Thyroid gland (tissue), 4 donors: ENCODE measurements around the gene KIAA1755. TPM values are rescaled to one million over a fixed set of nuclear protein-coding genes. Genes with fewer than 3 reads are reported as not detected.

Source experiments
- DNase-seq, 2 donors: peaks; one replicate each; pipeline ENCODE4 v3.0.0-alpha.2; 2019
- H3K27ac ChIP-seq, 3 donors: fragments of 200-600 bp; sonication (generic); 1 replicate in 2 of 3; 2 replicates in 1 of 3; pipeline ENCODE4 v1.5.1; 2016 to 2019; ENCODE audit warnings: mild to moderate bottlenecking in 1 of 3, moderate library complexity in 1 of 3
- H3K27me3 ChIP-seq: fragments of 200-600 bp; sonication (generic); one replicate; pipeline ENCODE4 v1.5.1; 2019
- H3K36me3 ChIP-seq, 2 donors: fragments of 200-600 bp; sonication (generic); one replicate each; pipeline ENCODE4 v1.5.1; 2016 to 2019
- H3K4me1 ChIP-seq, 2 donors: fragments of 200-600 bp; sonication (generic); one replicate each; pipeline ENCODE4 v1.5.1; 2017 to 2019
- H3K4me3 ChIP-seq, 3 donors: fragments of 200-600 bp; sonication (generic); replicated peaks in 1 of 3; 1 replicate in 2 of 3; 2 replicates in 1 of 3; pipeline ENCODE4 v1.5.1; 2016; ENCODE audit warnings: mild to moderate bottlenecking in 1 of 3
- H3K9me3 ChIP-seq: fragments of 200-600 bp; sonication (generic); one replicate; pipeline ENCODE4 v1.5.1; 2017
- POLR2A ChIP-seq, 2 donors: fragments of 450-650 bp; IDR thresholded peaks; one replicate each; pipeline ENCODE4 v1.6.1; 2017; ENCODE audit warnings: antibody characterized with exemption in 2 of 2, mild to moderate bottlenecking in 2 of 2, moderate library complexity in 1 of 2
- WGBS, 2 donors: methylation state at CpG; one replicate each; pipeline ENCODE4 v1.1.5; 2017; 5-methylcytosine and 5-hydroxymethylcytosine counted together
- intact Hi-C: fragments of 100-400 bp; cut with DNase I; formaldehyde crosslinking; loops from one replicate; pipeline ENCODE4 v1.15.1; 2023
- total RNA-seq, 4 donors: library from RNA; depleted of rRNA; stranded (reverse); fragments of >200 nt; gene quantifications; one replicate each; pipeline ENCODE4 v1.2.3, GENCODE V29; 2016
- TF ChIP-seq, protein P1 (sequence below), 6 experiments: fragments of 200-600 bp in 3 of 6; fragments of 450-650 bp in 3 of 6; sonication (generic) in 3 of 6; IDR thresholded peaks; one replicate each; pipeline ENCODE4 v1.5.1; 2016 to 2019; ENCODE audit warnings: antibody characterized with exemption in 6 of 6, mild to moderate bottlenecking in 2 of 6, inconsistent platforms in 1 of 6, moderate library complexity in 1 of 6

KIAA1755 gene
- total RNA-seq, 4 donors from 2014 or later = 1.0 to 5.5 (median 1.7) TPM

DNA sequence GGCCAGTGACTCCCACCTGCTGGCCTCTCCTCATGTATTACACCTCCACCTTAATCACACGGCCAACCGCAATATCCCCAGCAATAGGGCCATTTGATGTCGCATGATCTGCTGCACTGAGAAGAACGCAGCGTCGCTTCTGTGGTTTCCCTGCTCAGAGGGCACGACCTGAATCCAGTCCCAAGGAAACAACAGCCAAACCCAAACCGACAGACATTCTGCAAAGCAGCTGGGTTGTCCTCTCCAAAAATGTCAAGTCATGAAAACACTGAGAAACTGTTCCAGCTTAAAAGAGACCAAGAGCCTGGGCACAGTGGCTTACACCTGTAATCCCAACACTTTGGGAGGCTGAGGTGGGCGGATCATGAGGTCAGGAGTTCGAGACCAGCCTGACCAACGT, 35.9 kb upstream of the KIAA1755 start:
- TF ChIP-seq POLR2A (IDR thresholded peaks at IDR 0.05) = no peak
- TF ChIP-seq, protein P1, sequence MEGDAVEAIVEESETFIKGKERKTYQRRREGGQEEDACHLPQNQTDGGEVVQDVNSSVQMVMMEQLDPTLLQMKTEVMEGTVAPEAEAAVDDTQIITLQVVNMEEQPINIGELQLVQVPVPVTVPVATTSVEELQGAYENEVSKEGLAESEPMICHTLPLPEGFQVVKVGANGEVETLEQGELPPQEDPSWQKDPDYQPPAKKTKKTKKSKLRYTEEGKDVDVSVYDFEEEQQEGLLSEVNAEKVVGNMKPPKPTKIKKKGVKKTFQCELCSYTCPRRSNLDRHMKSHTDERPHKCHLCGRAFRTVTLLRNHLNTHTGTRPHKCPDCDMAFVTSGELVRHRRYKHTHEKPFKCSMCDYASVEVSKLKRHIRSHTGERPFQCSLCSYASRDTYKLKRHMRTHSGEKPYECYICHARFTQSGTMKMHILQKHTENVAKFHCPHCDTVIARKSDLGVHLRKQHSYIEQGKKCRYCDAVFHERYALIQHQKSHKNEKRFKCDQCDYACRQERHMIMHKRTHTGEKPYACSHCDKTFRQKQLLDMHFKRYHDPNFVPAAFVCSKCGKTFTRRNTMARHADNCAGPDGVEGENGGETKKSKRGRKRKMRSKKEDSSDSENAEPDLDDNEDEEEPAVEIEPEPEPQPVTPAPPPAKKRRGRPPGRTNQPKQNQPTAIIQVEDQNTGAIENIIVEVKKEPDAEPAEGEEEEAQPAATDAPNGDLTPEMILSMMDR (IDR thresholded peaks at IDR 0.05) = no peak
- H3K36me3 ChIP-seq = no peaks in the 10 kb centered on the region
- intact Hi-C loops = no loop called here
- 89 to 91% methylated on average over 11 of the region's 11 CpGs for WGBS, 2 donors
- no peak overlapping the region for H3K27ac ChIP-seq
- H3K27me3 ChIP-seq = no peaks in the 10 kb centered on the region
- H3K4me1 ChIP-seq = peaks cover 0 to 11% of the 10 kb centered on the region in 2 donors
- no peak overlapping the region for H3K4me3 ChIP-seq
- DNase-seq = no peak
- H3K9me3 ChIP-seq = no peaks in the 10 kb centered on the region

DNA sequence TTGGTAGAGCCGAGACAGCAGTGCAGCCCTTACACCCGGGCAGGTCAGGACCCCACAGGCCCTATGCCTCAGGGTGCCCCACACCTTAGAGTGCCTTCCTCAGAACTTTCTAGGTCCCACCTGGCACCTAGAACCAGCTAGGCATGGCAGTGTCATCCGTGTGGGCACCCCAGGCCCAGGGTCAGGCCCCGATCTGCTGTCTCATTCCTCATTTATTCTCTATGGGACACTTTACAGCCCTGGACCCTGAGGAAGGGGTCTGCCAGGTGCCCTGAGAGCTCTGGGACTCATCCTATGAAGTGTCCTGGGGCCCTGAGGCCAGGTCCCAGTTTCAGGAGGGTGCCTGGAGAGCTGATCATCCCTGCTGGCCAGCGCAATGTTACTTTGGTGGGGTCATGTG, 35.3 kb upstream of the KIAA1755 start:
- WGBS, 2 donors = 86 to 95% methylated on average over 2 to 5 of the region's 5 CpGs
- no peaks in the 10 kb centered on the region for H3K9me3 ChIP-seq

DNA sequence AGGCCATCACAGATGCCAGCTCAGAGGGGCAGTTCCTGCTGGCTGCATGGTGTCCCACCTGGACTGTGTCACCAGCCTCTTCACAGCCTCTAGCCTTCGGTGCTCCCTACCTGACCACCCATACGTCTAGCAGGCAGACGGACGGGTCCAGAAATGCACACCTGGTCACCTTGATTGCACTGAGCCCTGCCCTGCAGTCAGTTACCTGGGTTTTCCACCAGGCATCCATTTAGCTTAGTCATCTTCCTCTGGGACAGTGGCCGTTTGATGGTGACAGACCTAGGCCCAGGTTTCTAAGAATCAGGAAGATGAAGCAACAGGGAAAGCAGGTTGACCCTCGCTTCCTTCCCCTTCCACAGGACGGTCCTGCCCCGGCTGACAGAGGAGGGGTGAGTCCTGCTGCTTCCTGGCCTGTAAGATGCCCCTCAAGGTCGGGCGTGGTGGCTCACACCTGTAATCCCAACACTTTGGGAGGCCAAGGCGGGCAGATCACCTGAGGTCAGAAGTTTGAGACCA, 33.6 kb upstream of the KIAA1755 start:
- Histone ChIP-seq H3K4me3 (no peak overlapping the region), H3K36me3 (no peaks in the 10 kb centered on the region), H3K27me3 (no peaks in the 10 kb centered on the region), H3K4me1 (peaks cover 0 to 9% of the 10 kb centered on the region in 2 donors), H3K9me3 (no peaks in the 10 kb centered on the region), H3K27ac (no peak overlapping the region)
- no peak for TF ChIP-seq POLR2A (IDR thresholded peaks at IDR 0.05)
- TF ChIP-seq, protein P1 (IDR thresholded peaks at IDR 0.05) = no peak
- DNase-seq = no peak
- 92 to 94% methylated on average over 11 of the region's 11 CpGs for WGBS, 2 donors
- intact Hi-C loops = no loop called here

More for the DNA sequence above, 35.3 kb upstream of the KIAA1755 start:
- no peaks in the 10 kb centered on the region for H3K36me3 ChIP-seq
- no peak overlapping the region for H3K4me3 ChIP-seq
- no peak for DNase-seq
- no peak overlapping the region for H3K27ac ChIP-seq
- intact Hi-C loops = no loop called here
- TF ChIP-seq, protein P1 (IDR thresholded peaks at IDR 0.05) = no peak
- TF ChIP-seq POLR2A (IDR thresholded peaks at IDR 0.05) = no peak
- H3K4me1 ChIP-seq = peaks cover 0 to 11% of the 10 kb centered on the region in 2 donors
- no peaks in the 10 kb centered on the region for H3K27me3 ChIP-seq

DNA sequence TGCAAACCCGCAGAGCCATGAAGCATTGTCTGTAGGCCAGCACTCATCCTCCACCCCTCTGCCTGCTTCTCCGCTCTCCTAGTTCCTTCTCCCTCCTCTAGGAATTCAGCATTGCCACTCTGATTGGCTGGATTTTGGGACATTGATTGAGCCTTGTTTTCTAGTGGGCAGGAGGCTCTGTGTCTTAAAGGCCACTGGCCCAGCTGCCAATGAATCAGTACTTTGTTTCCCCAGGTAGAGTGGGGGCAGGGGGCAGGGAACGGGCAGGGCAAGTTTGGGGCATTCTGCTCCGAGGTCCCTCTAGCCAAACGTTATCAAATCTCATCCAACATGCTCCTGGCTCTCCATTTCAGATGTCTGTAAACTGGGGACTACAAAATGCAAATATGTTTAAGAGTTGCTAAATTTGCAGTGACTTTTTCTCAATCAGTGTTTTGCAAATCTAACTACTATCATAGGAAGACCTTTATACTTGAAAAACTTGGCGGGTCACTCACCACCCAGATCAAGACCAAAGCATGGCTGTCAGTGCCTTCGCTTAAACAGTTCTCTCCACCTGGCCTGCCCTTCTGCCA, 33.0 kb upstream of the KIAA1755 start:
- Histone ChIP-seq H3K27ac (no peak overlapping the region), H3K4me3 (no peak overlapping the region), H3K27me3 (no peaks in the 10 kb centered on the region), H3K9me3 (no peaks in the 10 kb centered on the region), H3K36me3 (no peaks in the 10 kb centered on the region), H3K4me1 (peaks cover 0 to 3% of the 10 kb centered on the region in 2 donors)
- TF ChIP-seq POLR2A (IDR thresholded peaks at IDR 0.05) = no peak
- TF ChIP-seq, protein P1 (IDR thresholded peaks at IDR 0.05) = no peak
- intact Hi-C loops = no loop called here
- no peak for DNase-seq
- WGBS, 2 donors = 57 to 59% methylated on average over 7 of the region's 7 CpGs

DNA sequence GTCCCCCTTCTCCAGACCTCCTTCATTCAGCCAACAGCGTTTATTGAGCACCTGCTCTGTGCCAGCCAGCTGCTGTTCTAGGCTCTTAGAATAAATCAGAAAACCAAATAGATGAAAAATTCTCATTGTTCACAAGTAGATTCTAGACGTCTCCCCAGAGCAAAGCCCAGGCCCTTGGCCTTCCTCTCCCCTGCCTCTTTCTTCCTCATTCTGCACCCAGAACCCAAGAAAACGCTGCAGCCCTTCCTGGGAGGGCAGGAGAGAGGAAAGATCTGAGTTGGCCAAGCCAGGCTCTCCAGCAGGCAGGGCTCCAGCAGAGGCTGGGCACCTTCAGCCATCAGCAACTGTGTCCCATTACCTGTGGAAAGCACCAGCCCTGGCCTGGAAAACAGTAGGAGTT, 31.4 kb upstream of the KIAA1755 start:
- H3K27me3 ChIP-seq = no peaks in the 10 kb centered on the region
- WGBS, 2 donors = 56 to 69% methylated on average over 3 of the region's 3 CpGs

More for the DNA sequence above, 31.4 kb upstream of the KIAA1755 start:
- no peaks in the 10 kb centered on the region for H3K4me1 ChIP-seq
- no peak overlapping the region for H3K4me3 ChIP-seq
- no peaks in the 10 kb centered on the region for H3K9me3 ChIP-seq
- no peak for DNase-seq
- TF ChIP-seq, protein P1 (IDR thresholded peaks at IDR 0.05) = no peak
- TF ChIP-seq POLR2A (IDR thresholded peaks at IDR 0.05) = no peak
- no peaks in the 10 kb centered on the region for H3K36me3 ChIP-seq
- no peak overlapping the region for H3K27ac ChIP-seq
- intact Hi-C loops = no loop called here
